Mesodermal cell (in vitro differentiated cells): ENCODE data around the gene SPAG9.
"Not testable (repeated sequence)": the region's sequence is repeated elsewhere in the genome, so short reads cannot be mapped to it uniquely, and the experiment has no call there.

Experiments
- H3K27ac ChIP-seq: 2 replicates; pipeline ENCODE4 v1.7.0; 2013; ENCODE audit warnings: mild to moderate bottlenecking, low read depth, low read length, moderate library complexity; ENCODE audit not compliant: severe bottlenecking
- H3K36me3 ChIP-seq: 2 replicates; pipeline ENCODE4 v1.7.1; 2013; ENCODE audit warnings: mild to moderate bottlenecking, low read length, moderate library complexity; ENCODE audit not compliant: control insufficient read depth, insufficient read depth
- H3K4me1 ChIP-seq: one replicate; pipeline ENCODE4 v1.7.1; 2013; ENCODE audit warnings: mild to moderate bottlenecking, low read length; ENCODE audit not compliant: insufficient read depth, control insufficient read depth, poor library complexity, severe bottlenecking
- H3K4me3 ChIP-seq: 2 replicates; pipeline ENCODE4 v1.7.0; 2013; ENCODE audit warnings: low read length, control low read depth, mild to moderate bottlenecking; ENCODE audit not compliant: insufficient read depth, poor library complexity, severe bottlenecking; ENCODE audit errors: extremely low read depth
- H3K9me3 ChIP-seq: 2 replicates; pipeline ENCODE4 v1.7.1; 2013; ENCODE audit warnings: mild to moderate bottlenecking, low read length, moderate library complexity; ENCODE audit not compliant: control insufficient read depth
- WGBS, 2 experiments: methylation state at CpG; one replicate each; pipeline ENCODE4 v1.1.5; 2013; ENCODE audit warnings: missing lambda C conversion rate in 2 of 2; ENCODE audit not compliant: insufficient coverage in 2 of 2; 5-methylcytosine and 5-hydroxymethylcytosine counted together

The SPAG9 gene

GRCh38 chr17:50944054-50944901, 176.4 kb downstream of the SPAG9 start:
- WGBS, 2 experiments: 3 to 4% methylated on average over 39 to 41 of the region's 61 CpGs
- Histone ChIP-seq H3K4me3 (peak overlapping the region; percentile 30), H3K27ac (peak overlapping the region; percentile 10)

GRCh38 chr17:50943575-50943933, 177.1 kb downstream of the SPAG9 start:
- 78 to 100% methylated on average over 1 to 5 of the region's 8 CpGs for WGBS, 2 experiments
- Histone ChIP-seq H3K9me3 (no peaks in the 10 kb centered on the region), H3K27ac (no peak overlapping the region), H3K4me1 (peaks cover 23% of the 10 kb centered on the region), H3K4me3 (peak overlapping the region; percentile 30), H3K36me3 (no peaks in the 10 kb centered on the region)

More at GRCh38 chr17:50944054-50944901, 176.4 kb downstream of the SPAG9 start:
- Histone ChIP-seq H3K36me3 (no peaks in the 10 kb centered on the region), H3K9me3 (no peaks in the 10 kb centered on the region), H3K4me1 (peaks cover 30% of the 10 kb centered on the region)

GRCh38 chr17:50941676-50942048, 179.0 kb downstream of the SPAG9 start:
- H3K4me3 ChIP-seq, H3K27ac ChIP-seq, H3K9me3 ChIP-seq, H3K36me3 ChIP-seq: not testable (repeated sequence)
- WGBS, 2 experiments: 93 to 100% methylated on average over 2 to 4 of the region's 4 CpGs
- H3K4me1 ChIP-seq: peaks cover 19% of the 10 kb centered on the region

GRCh38 chr17:50939795-50940684, 180.6 kb downstream of the SPAG9 start:
- H3K36me3 ChIP-seq: no peaks in the 10 kb centered on the region
- peaks cover 18% of the 10 kb centered on the region for H3K4me1 ChIP-seq
- no peaks in the 10 kb centered on the region for H3K9me3 ChIP-seq
- H3K4me3 ChIP-seq: no peak overlapping the region
- WGBS, 2 experiments: 91% methylated on average over 12 to 13 of the region's 16 CpGs
- H3K27ac ChIP-seq: no peak overlapping the region

GRCh38 chr17:50939542-50939794, 181.2 kb downstream of the SPAG9 start:
- Histone ChIP-seq H3K36me3 (no peaks in the 10 kb centered on the region), H3K27ac (no peak overlapping the region), H3K9me3 (no peaks in the 10 kb centered on the region), H3K4me3 (no peak overlapping the region), H3K4me1 (peaks cover 14% of the 10 kb centered on the region)
- 81 to 91% methylated on average over 3 to 4 of the region's 4 CpGs for WGBS, 2 experiments

GRCh38 chr17:50938821-50939541, 181.7 kb downstream of the SPAG9 start:
- Histone ChIP-seq H3K4me3 (no peak overlapping the region), H3K27ac (no peak overlapping the region), H3K4me1 (peaks cover 9% of the 10 kb centered on the region), H3K9me3 (no peaks in the 10 kb centered on the region), H3K36me3 (no peaks in the 10 kb centered on the region)
- WGBS, 2 experiments: 91 to 94% methylated on average over 3 to 6 of the region's 10 CpGs

- Histone ChIP-seq H3K4me1 (peaks cover 4% of the 10 kb centered on the region), H3K36me3 (no peaks in the 10 kb centered on the region), H3K9me3 (no peaks in the 10 kb centered on the region), H3K27ac (no peak overlapping the region), H3K4me3 (no peak overlapping the region)
- WGBS, 2 experiments: 92 to 93% methylated on average over 5 of the region's 5 CpGs
These were observed 184.7 kb downstream of the SPAG9 start for GRCh38 chr17:50935996-50936266.

- Histone ChIP-seq H3K4me3 (no peak overlapping the region), H3K9me3 (no peaks in the 10 kb centered on the region), H3K36me3 (no peaks in the 10 kb centered on the region), H3K4me1 (peaks cover 4% of the 10 kb centered on the region), H3K27ac (no peak overlapping the region)
- WGBS, 2 experiments: 88 to 95% methylated on average over 9 to 12 of the region's 16 CpGs
These were observed 185.3 kb downstream of the SPAG9 start for GRCh38 chr17:50935221-50935995.

GRCh38 chr17:50934672-50935220, 185.9 kb downstream of the SPAG9 start:
- Histone ChIP-seq H3K9me3 (no peaks in the 10 kb centered on the region), H3K36me3 (no peaks in the 10 kb centered on the region), H3K4me1 (peaks cover 9% of the 10 kb centered on the region), H3K4me3 (no peak overlapping the region), H3K27ac (no peak overlapping the region)
- WGBS, 2 experiments: 90 to 97% methylated on average over 7 to 10 of the region's 15 CpGs

GRCh38 chr17:50934161-50934560, 186.5 kb downstream of the SPAG9 start:
- WGBS, 2 experiments: 95 to 100% methylated on average over 1 to 2 of the region's 4 CpGs
- H3K4me1 ChIP-seq: peaks cover 10% of the 10 kb centered on the region
- no peaks in the 10 kb centered on the region for H3K9me3 ChIP-seq
- no peaks in the 10 kb centered on the region for H3K36me3 ChIP-seq
- no peak overlapping the region for H3K27ac ChIP-seq
- no peak overlapping the region for H3K4me3 ChIP-seq
